Measurements from ENCODE around the gene GALK1.

The GALK1 gene

DNA sequence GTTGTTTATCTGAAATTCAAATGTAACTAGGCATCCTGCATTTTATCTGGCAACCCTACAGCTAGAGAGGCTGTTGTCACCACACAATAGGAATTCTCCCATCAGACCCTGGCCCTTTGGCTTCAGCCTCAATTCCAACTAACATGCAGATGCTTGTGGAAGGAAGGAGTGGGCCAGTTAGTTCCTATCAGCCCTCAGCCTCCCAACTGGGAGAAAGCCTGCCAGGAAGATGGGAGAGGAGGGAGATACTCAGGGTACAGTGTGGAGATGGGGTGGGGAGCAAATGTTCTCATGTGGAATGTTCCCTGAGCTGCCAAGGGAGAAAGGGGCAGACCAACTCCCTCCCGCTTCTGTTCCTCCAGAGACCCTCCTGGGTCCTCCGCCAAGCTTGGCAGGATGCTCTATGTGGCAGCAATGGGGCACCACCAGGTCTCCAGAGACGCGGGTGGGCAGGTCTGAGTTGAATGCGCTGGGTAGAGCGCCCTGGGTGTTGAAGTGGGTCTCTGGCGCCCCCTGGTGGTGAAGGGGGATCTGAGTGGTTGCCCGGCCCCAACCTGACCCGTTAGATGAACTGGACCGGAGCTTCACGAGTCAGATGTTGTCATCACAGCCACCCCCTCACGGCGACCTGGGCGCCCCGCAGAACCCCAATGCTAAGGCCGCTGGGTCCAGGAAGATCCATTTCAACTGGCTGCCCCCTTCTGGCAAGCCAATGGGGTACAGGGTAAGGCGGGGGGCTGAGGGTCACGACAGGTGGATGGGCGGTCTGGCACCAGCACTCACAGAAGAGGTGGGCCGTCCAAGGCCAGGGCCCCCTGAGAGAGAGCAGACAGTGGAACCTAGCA, 15.2 kb downstream of the GALK1 start:
- FAIRE-seq, result no peak

DNA sequence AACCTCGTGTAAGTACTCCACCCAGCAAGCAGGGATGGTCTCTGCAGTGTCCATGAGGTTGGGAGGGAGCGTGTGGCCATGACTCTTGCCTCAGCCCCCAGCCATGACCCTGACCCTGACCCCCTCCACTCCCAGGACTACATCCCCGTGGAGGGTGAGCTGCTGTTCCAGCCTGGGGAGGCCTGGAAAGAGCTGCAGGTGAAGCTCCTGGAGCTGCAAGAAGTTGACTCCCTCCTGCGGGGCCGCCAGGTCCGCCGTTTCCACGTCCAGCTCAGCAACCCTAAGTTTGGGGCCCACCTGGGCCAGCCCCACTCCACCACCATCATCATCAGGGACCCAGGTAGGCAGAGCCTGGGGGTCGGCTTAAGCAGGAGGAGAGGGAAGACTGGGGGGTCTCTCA, 16.3 kb downstream of the GALK1 start:
- no peak for FAIRE-seq

DNA sequence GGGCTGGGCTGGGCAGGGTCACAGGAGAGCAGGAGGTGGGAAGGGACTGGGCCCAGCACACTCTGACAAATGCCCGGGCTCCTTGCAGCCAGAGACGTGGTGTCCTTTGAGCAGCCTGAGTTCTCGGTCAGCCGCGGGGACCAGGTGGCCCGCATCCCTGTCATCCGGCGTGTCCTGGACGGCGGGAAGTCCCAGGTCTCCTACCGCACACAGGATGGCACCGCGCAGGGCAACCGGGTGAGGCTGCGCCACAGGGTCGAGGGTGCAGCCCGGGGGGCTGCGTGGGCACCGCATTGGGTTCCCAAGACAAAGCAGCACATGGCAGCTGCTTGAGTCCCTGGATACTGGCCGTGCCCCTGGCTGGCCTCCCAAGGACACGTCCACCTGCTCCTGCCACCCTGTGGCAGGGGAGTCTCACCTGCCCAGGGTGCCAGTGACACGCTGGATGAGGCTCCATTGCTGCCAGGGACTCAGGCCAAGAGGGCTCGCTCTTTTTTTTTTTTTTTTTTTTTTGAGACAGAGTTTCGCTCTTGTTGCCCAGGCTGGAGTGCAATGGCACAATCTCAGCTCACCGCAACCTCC, 21.3 kb downstream of the GALK1 start:
- no peak for FAIRE-seq

DNA sequence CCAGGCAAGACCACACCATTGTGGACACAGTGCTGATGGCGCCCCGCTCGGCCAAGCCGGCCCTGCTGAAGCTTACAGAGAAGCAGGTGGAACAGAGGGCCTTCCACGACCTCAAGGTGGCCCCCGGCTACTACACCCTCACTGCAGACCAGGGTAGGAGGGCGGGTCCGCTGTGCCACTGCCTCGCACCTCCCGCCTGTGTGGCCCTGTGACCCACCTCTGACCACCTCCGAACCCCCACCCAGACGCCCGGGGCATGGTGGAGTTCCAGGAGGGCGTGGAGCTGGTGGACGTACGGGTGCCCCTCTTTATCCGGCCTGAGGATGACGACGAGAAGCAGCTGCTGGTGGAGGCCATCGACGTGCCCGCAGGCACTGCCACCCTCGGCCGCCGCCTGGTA, 22.7 kb downstream of the GALK1 start:
- FAIRE-seq, result no peak

DNA sequence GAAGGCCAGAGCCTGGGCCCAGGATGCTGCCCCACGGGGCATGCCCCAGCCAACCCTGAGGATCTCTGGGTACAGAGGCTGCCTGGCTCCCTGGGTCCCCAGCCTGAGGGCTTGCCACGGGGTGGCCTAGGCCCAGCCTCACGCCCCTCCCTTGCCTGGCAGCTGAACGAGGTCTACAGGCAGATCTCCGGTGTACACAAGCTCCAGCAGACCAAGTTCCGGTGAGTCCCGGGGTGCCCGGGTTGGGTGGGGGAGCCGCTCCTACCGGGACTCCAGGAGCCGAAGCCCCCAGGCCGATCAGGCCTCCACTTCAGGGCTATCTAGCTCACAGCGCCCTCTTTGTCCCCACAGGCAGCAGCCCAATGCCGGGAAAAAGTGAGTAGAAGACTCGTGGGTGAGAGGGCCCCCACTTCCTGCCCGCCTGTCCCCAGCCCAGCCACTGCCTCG, 24.3 kb downstream of the GALK1 start:
- FAIRE-seq, result no peak

DNA sequence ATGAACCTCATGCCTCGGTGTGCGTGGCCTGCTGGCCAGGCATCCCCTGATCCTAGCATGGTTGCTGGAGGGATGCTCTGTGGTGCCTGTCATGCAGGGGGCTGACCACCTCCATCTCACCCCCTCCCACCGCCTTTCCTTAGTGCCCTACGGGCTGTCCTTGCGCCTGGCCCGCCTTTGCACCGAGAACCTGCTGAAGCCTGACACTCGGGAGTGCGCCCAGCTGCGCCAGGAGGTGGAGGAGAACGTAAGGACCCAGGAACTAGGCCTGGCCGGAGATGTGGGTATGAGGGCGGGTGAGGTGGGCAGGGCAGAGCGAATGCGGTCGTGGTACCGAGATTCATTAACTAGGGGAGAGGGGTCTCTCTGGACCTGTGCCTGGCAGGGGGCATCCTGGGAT, 24.8 kb downstream of the GALK1 start:
- FAIRE-seq, result no peak

DNA sequence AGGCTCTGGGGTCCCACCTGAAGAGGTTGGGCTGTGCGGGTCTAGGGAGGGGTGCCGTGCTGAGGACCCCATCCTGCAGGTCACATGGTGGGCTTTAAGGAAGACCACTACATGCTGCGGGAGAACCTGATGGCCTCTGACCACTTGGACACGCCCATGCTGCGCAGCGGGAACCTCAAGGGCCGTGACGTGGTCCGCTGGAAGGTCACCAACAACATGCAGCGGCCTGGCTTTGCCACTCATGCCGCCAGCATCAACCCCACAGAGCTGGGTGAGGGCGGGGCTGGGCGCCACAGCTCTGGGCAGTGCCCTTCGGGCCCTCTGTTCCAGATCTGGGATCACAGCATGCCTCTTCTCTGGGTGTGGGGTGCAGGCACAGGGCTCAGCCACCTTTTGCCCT, 25.2 kb downstream of the GALK1 start:
- FAIRE-seq, result no peak

DNA sequence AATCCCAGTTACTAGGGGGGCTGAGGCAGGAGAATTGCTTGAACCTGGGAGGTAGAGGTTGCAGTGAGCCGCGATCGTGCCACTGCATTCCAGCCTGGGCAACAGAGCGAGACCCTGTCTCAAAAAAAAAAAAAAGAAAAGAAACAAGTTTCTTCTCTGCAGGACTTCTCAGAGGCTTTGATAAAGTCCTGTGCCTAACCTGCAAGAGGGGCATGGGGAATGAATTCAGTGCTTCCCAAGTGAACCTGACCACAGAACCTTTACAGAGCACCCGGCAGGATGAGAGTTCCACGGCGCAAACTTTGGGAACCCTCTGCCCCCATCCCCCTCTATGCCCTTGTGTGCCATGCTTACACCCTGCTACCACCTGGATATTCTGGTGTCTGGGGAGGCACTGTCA, 25.8 kb downstream of the GALK1 start:
- FAIRE-seq, result no peak

DNA sequence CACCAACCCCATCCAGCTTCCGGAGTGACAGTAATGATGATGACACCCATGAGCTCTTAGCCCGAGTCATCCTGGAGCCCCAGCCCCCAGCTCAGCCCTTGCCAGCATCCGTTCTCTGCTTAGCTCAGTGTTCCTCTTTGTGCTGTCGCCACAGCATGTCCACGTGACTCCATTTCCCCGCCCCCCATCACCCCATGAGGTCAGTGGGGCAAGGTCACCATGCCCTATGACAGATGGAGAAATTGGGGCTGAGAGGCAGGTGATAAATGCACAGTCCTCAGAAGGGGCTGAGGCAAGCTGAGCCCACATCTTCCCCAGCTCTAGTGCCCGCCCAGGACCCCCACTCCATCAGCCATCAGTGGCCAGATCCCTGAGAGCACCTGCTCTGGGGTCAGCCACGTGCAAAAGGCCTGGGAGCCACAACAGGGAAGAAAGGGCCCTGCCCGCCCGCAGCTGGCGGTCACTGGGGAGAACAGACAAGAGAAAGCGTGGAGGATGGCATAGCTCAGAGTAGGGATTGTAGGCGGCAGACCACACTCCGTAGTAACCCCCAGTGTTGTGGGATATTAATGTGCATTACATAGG, 26.7 kb downstream of the GALK1 start:
- FAIRE-seq, result no peak

DNA sequence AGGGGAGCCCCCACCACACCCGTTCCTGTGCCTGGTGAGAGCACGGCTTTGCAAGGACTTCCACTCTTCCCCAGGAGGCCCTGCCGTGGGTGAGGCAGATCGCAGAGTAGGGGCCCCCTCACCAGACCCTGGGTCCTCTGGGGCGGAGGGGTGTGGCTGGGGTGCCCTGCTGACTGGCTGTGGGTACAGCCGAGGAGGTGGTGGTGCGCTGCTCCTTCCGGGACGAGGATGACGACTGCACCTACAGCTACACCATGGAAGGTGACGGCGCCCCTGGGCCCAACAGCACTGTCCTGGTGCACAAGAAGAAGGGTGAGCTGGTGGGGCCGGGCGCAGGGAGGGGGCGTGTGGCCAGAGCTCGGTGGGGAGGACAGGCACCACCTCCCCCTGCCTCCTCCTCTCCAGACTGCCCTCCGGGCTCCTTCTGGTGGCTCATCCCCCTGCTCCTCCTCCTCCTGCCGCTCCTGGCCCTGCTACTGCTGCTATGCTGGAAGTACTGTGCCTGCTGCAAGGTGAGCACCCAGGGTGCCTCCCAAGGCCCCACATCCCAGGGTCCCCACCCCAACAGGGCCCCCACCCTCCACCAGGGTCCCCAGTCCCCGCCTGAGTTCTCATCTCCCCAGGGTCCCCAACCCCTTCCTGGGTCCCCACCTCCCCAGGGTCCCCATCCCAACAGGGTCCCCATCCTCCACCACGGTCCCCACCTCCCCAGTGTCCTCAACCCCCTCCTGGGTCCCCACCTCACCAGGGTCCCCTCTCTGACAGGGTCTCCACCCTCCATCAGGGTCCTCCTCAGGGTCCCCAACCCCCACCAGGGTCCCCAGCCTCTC, 27.6 kb downstream of the GALK1 start:
- FAIRE-seq, result no peak

DNA sequence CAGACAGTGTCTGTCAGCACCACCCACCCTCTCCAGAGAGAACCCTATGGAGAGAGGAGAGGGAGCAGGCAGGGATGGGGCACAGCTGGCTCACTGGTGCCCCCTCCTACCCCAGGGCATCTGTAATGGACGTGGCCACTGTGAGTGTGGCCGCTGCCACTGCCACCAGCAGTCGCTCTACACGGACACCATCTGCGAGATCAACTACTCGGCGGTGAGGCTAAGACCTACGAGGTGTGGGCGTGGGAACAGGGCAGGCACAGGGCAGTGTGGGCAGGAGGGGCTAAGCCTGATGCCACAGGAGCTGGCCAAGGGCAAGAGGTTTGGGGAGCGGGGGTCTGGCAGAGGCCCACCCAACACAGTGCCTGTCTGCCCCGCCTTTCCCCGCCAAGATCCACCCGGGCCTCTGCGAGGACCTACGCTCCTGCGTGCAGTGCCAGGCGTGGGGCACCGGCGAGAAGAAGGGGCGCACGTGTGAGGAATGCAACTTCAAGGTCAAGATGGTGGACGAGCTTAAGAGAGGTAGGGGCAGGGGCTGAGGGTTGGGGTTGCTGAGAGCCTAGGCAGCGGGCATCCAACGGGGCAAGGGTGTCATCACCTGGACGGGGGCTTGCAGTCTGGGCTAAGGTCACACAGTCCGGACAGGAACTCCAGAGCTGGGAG, 28.7 kb downstream of the GALK1 start:
- FAIRE-seq, result no peak

DNA sequence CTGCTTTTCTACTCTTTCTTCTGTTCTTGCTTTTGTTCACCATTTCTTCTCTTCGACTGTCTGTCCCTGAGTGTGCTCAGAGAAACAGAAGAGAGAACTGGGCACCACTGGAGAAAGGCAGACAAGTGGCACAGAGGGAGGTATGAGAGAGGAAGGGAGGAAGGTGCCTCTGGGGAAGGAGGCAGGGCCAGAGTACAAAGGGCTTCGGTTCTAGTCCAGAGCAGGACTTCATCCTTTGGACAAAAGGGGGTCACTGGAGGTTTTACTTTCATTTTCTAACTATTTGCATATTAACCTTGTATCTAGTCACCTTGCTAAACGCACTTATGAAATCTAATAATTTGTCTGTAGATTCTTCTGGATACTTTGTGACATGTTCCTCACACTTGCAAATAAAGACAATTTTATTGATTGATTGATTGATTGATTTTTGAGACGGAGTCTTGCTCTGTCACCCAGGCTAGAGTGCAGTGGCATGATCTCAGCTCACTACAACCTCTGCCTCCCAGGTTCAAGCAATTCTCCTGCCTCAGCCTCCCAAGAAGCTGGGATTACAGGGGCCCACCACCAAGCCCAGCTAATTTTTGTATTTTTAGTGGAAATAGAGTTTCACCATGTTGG, 30.2 kb downstream of the GALK1 start:
- no peak for FAIRE-seq

DNA sequence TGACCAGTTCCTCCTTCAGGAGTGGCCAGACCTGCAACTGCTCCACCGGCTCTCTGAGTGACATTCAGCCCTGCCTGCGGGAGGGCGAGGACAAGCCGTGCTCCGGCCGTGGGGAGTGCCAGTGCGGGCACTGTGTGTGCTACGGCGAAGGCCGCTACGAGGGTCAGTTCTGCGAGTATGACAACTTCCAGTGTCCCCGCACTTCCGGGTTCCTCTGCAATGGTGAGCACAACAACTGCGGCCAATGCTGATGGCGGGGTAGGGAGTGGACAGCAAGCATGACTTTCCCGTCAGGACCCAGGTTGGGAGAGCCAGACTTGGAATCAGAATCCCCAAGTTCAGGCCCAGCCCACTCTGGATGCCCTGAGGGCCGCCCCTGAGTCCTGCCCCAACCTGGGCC, 31.5 kb downstream of the GALK1 start:
- FAIRE-seq, result no peak

DNA sequence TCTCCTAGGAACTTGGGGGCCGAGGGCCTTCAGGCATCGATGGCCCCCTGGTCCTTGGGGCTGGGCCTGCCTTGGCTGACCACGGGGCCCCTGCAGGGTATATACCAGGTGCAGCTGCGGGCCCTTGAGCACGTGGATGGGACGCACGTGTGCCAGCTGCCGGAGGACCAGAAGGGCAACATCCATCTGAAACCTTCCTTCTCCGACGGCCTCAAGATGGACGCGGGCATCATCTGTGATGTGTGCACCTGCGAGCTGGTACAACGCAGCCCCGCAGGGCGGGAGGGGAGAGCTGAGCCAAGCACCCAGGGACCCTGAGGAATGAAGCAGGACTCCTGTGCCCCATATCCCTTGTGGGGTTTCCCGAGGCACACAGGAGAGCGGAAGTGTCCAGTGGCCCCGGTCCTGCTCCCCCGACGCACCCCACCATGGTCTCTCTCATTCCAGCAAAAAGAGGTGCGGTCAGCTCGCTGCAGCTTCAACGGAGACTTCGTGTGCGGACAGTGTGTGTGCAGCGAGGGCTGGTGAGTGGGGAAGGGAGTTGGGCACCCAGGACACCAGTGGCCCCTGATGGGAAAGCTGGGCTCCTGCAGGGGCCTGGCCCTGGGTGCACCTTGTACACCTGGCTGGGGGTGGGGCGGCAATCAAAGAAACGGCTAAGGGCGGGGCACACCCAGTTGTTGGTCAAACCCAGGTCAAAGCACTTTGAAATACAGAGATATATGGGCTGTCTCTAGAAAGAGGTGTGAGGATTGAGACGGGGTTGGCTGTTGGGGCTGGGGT, 33.1 kb downstream of the GALK1 start:
- FAIRE-seq, result no peak

DNA sequence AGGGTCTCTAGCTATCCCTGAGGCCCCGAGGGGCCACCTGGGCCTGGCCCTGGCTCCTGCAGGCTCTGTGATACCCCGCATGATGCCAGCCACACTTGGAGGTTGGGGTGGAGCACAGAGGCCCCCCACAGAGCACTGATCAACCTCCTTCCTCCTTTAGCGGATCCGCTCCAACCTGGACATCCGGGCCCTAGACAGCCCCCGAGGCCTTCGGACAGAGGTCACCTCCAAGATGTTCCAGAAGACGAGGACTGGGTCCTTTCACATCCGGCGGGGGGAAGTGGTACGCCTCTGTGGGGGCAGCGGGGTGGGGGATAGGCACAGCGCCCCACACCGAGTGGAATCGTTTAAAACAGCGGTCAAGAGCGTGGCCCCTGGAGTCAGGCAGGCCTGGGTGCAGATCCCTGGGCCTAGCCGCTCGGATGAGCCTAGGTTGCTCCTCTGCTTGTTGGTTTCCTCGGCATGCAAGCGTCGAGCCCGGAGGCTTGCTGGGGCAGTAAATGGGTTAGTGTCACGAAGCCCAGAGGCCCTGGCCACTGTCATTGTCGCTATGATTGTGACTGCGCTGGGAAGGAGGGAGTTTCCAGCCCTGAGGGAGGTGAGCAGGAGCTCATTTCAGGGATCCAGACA, 33.8 kb downstream of the GALK1 start:
- no peak for FAIRE-seq

DNA sequence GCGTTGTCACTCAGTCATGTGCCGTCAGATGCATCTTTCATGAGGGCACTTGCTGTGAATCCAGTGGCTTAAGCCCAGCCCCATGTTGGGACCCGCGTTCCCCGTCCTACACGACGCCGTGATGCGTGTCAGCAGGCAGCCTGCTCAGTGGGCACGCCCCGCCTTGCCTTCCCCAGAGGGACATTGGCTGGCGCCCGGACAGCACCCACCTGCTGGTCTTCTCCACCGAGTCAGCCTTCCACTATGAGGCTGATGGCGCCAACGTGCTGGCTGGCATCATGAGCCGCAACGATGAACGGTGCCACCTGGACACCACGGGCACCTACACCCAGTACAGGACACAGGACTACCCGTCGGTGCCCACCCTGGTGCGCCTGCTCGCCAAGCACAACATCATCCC, 34.9 kb downstream of the GALK1 start:
- FAIRE-seq, result no peak

DNA sequence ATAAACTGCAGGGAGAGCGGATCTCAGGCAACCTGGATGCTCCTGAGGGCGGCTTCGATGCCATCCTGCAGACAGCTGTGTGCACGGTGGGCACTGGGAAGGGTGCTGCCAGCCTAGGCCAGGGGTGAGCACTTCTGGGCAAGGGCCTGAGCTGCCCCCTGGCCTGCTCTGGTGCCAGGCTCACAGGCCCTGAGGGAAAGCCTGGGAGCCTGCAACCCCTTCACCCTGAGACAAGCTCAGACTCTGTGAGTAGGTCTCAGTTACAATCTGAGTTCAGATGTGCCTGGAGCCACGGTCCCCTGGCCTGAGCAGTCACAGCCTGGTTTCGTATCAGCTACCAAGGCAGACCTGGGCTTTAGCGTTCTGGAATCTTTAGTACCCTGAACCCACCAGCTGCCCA, 35.6 kb downstream of the GALK1 start:
- FAIRE-seq, result no peak

DNA sequence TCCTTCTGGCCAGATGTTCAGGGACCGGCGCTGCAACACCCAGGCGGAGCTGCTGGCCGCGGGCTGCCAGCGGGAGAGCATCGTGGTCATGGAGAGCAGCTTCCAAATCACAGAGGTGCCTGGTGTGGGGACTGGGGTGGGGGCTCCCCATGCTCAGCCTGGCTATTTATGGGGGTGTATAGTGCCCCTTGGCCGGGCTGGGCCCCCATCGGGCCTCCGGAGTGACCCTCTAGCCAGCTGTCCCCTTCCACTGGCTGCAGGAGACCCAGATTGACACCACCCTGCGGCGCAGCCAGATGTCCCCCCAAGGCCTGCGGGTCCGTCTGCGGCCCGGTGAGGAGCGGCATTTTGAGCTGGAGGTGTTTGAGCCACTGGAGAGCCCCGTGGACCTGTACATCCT, 37.6 kb downstream of the GALK1 start:
- FAIRE-seq, result no peak

DNA sequence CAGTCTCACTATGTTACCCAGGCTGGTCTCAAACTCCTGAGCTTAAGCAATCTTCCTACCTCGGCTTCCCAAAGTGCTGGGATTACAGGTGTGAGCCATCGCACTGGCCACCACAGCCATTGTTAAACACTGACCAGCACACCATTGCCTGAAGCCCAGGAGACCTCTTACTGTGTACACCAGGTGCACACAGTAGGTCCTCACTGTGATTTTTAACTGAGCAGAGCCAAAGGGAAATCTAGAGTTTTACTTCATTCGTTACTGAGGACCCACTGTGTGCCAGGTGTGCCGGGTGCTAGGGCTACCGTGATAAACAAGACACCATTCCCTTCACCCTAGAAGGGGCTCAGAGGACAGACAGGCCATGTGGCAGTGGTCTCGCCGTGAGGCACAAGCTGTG, 39.5 kb downstream of the GALK1 start:
- FAIRE-seq, result no peak

DNA sequence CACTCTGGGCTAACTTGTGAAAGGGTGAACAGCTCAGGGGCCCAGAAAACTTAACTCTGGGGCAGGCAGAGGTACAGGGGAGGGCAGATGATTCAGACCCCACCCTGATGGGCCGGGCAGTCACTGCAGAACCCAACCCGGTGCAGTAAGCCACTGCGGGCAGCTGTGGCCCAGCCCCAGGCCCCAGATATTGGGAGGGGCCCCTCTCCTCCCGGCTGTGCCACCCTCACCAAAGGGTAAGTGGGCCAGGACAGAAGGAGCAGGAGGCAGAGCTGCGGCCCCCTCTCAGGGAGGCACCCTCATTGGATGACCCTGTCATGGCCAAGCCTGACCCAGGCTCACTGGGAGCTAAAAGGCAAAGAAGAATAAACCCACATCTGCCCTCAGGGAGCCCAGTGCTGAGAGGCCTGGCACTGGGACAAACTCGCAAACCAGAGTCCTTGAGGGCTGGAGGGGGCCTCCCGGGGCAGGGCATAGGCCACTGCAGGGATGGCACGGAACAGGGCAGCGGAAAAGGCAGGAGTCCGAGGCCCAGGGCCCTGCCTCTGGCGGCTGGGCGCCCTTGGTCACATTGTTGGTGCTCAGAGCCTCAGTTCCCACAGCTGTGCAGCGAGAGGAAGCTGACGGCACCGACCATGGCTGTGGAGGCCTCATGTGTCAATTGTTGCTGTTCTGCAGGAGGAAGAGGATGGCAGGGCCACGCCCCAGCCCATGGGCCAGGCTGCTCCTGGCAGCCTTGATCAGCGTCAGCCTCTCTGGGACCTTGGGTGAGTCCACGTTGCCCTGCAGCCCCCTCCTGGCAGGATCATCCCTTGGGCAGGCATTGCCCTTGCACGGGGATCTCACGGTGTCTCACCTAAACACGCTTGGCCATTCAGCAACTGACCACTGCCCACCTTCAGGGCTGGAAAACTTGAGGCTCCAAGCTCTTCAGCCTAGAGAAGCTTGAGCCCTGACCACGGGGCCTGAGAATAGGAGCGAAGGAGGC, 40.7 kb downstream of the GALK1 start:
- no peak for FAIRE-seq
